ES-I3 (cell line): ENCODE data around the gene FRMD3.
"Not testable (repeated sequence)": the region's sequence is repeated elsewhere in the genome, so short reads cannot be mapped to it uniquely, and the experiment has no call there.

ENCODE experiments used
- H3K36me3 ChIP-seq: 2 replicates; pipeline ENCODE4 v1.6.1; 2013; ENCODE audit warnings: mild to moderate bottlenecking, low read length, control low read depth, moderate library complexity; ENCODE audit not compliant: insufficient read depth
- H3K4me1 ChIP-seq: 2 replicates; pipeline ENCODE4 v1.6.1; 2013; ENCODE audit warnings: mild to moderate bottlenecking, control low read depth, low read length; ENCODE audit not compliant: insufficient read depth
- H3K9ac ChIP-seq: 2 replicates; pipeline ENCODE4 v1.6.1; 2013; ENCODE audit warnings: low read depth, mild to moderate bottlenecking, low read length, moderate library complexity
- H3K9me3 ChIP-seq: 2 replicates; pipeline ENCODE4 v1.6.1; 2013; ENCODE audit warnings: mild to moderate bottlenecking, low read length, moderate library complexity; ENCODE audit not compliant: control insufficient read depth, insufficient read depth

FRMD3 gene

GRCh38 chr9:83538890-83539238 is 663 bp upstream of the FRMD3 start:
- Histone ChIP-seq H3K4me1 (peaks cover 3% of the 10 kb centered on the region; the same call in 1 of the 2 replicates), H3K9ac (peak overlapping the region; percentile 61; the same call in 1 of the 2 replicates), H3K9me3 (no peaks in the 10 kb centered on the region), H3K36me3 (no peaks in the 10 kb centered on the region)

- H3K36me3 ChIP-seq = no peaks in the 10 kb centered on the region
- no peaks in the 10 kb centered on the region for H3K9me3 ChIP-seq
- peaks cover 3% of the 10 kb centered on the region; the same call in 1 of the 2 replicates for H3K4me1 ChIP-seq
- H3K9ac ChIP-seq = peak overlapping the region; percentile 61; the same call in 1 of the 2 replicates
These were observed 650 bp downstream of the FRMD3 start for GRCh38 chr9:83537331-83538171.

GRCh38 chr9:83536332-83536731 is 1.9 kb downstream of the FRMD3 start:
- H3K4me1 ChIP-seq = peaks cover 3% of the 10 kb centered on the region; the same call in 1 of the 2 replicates
- no peaks in the 10 kb centered on the region for H3K9me3 ChIP-seq
- no peaks in the 10 kb centered on the region for H3K36me3 ChIP-seq
- no peak overlapping the region for H3K9ac ChIP-seq

GRCh38 chr9:83535736-83536135 is 2.5 kb downstream of the FRMD3 start:
- Histone ChIP-seq H3K4me1 (peaks cover 3% of the 10 kb centered on the region; the same call in 1 of the 2 replicates), H3K9me3 (no peaks in the 10 kb centered on the region), H3K36me3 (no peaks in the 10 kb centered on the region), H3K9ac (no peak overlapping the region)

- no peaks in the 10 kb centered on the region for H3K36me3 ChIP-seq
- no peak overlapping the region for H3K9ac ChIP-seq
- peaks cover 3% of the 10 kb centered on the region; the same call in 1 of the 2 replicates for H3K4me1 ChIP-seq
- H3K9me3 ChIP-seq = peaks cover 3% of the 10 kb centered on the region; the same call in 1 of the 2 replicates
These were observed 4.9 kb downstream of the FRMD3 start for GRCh38 chr9:83533296-83533695.

GRCh38 chr9:83526901-83527300 is 11.3 kb downstream of the FRMD3 start:
- Histone ChIP-seq H3K36me3 (no peaks in the 10 kb centered on the region), H3K9me3 (peaks cover 3% of the 10 kb centered on the region; the same call in 1 of the 2 replicates), H3K4me1 (no peaks in the 10 kb centered on the region), H3K9ac (no peak overlapping the region)

GRCh38 chr9:83526211-83526610 is 12.0 kb downstream of the FRMD3 start:
- Histone ChIP-seq H3K36me3 (no peaks in the 10 kb centered on the region), H3K9me3 (peaks cover 3% of the 10 kb centered on the region; the same call in 1 of the 2 replicates), H3K4me1 (no peaks in the 10 kb centered on the region), H3K9ac (no peak overlapping the region)

GRCh38 chr9:83523684-83524083 is 14.5 kb downstream of the FRMD3 start:
- no peaks in the 10 kb centered on the region for H3K36me3 ChIP-seq
- H3K9me3 ChIP-seq = no peaks in the 10 kb centered on the region
- no peak overlapping the region for H3K9ac ChIP-seq
- no peaks in the 10 kb centered on the region for H3K4me1 ChIP-seq

GRCh38 chr9:83521411-83521810 is 16.8 kb downstream of the FRMD3 start:
- no peak overlapping the region for H3K9ac ChIP-seq
- H3K4me1 ChIP-seq = no peaks in the 10 kb centered on the region
- H3K9me3 ChIP-seq = no peaks in the 10 kb centered on the region
- H3K36me3 ChIP-seq = no peaks in the 10 kb centered on the region

- Histone ChIP-seq H3K9me3 (no peaks in the 10 kb centered on the region), H3K36me3 (no peaks in the 10 kb centered on the region), H3K9ac (no peak overlapping the region), H3K4me1 (no peaks in the 10 kb centered on the region)
These were observed 17.2 kb downstream of the FRMD3 start for GRCh38 chr9:83521011-83521410.

- no peaks in the 10 kb centered on the region for H3K36me3 ChIP-seq
- H3K4me1 ChIP-seq = no peaks in the 10 kb centered on the region
These were observed 17.9 kb downstream of the FRMD3 start for GRCh38 chr9:83520292-83520691.

GRCh38 chr9:83517980-83518379 is 20.2 kb downstream of the FRMD3 start:
- not testable (repeated sequence) for H3K9me3 ChIP-seq, H3K9ac ChIP-seq, H3K36me3 ChIP-seq, H3K4me1 ChIP-seq

More at GRCh38 chr9:83520292-83520691, 17.9 kb downstream of the FRMD3 start:
- no peak overlapping the region for H3K9ac ChIP-seq
- no peaks in the 10 kb centered on the region for H3K9me3 ChIP-seq

- Histone ChIP-seq H3K9ac (no peak overlapping the region), H3K9me3 (no peaks in the 10 kb centered on the region), H3K36me3 (no peaks in the 10 kb centered on the region), H3K4me1 (no peaks in the 10 kb centered on the region)
These were observed 23.4 kb downstream of the FRMD3 start for GRCh38 chr9:83514767-83515166.

GRCh38 chr9:83512621-83513020 is 25.6 kb downstream of the FRMD3 start:
- Histone ChIP-seq H3K9me3 (no peaks in the 10 kb centered on the region), H3K4me1 (no peaks in the 10 kb centered on the region), H3K9ac (no peak overlapping the region), H3K36me3 (no peaks in the 10 kb centered on the region)

GRCh38 chr9:83511051-83511450 is 27.1 kb downstream of the FRMD3 start:
- Histone ChIP-seq H3K4me1 (no peaks in the 10 kb centered on the region), H3K9ac (no peak overlapping the region), H3K9me3 (no peaks in the 10 kb centered on the region), H3K36me3 (no peaks in the 10 kb centered on the region)
